ENCODE data around the gene VASP. TPM values are rescaled to one million over a fixed set of nuclear protein-coding genes. Genes with fewer than 3 reads are reported as not detected.

VASP gene
- total and polyA plus RNA-seq, 2 of the 13 experiments (the other 11 are each of a cell fraction or from before 2014, with no cell fraction given): 41.8 to 67.1 TPM

GRCh38 chr19:45503909-45504308 lies 3.4 kb upstream of the VASP start (continued):
- TF ChIP-seq BCL3 (CRISPR knock-in tag; IDR thresholded peaks at IDR 0.05) (no peak), CAMTA2 (CRISPR knock-in tag; IDR thresholded peaks at IDR 0.05; ENCODE audit: borderline replicate concordance) (no peak), ESRRA (CRISPR knock-in tag; IDR thresholded peaks at IDR 0.05; ENCODE audit: low read depth) (no peak), ZBTB7B (CRISPR knock-in tag; IDR thresholded peaks at IDR 0.05) (no peak), MIER3 (CRISPR knock-in tag; IDR thresholded peaks at IDR 0.05; ENCODE audit: borderline replicate concordance) (no peak), ATF7 (IDR thresholded peaks at IDR 0.05) (no peak), ATF7 (CRISPR knock-in tag; IDR thresholded peaks at IDR 0.05) (no peak)
- TF ChIP-seq, protein P1, sequence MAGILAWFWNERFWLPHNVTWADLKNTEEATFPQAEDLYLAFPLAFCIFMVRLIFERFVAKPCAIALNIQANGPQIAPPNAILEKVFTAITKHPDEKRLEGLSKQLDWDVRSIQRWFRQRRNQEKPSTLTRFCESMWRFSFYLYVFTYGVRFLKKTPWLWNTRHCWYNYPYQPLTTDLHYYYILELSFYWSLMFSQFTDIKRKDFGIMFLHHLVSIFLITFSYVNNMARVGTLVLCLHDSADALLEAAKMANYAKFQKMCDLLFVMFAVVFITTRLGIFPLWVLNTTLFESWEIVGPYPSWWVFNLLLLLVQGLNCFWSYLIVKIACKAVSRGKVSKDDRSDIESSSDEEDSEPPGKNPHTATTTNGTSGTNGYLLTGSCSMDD (CRISPR knock-in tag; IDR thresholded peaks at IDR 0.05): no peak
- TF ChIP-seq, protein P2, sequence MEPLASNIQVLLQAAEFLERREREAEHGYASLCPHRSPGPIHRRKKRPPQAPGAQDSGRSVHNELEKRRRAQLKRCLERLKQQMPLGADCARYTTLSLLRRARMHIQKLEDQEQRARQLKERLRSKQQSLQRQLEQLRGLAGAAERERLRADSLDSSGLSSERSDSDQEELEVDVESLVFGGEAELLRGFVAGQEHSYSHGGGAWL (CRISPR knock-in tag; IDR thresholded peaks at IDR 0.05): no peak

DNA sequence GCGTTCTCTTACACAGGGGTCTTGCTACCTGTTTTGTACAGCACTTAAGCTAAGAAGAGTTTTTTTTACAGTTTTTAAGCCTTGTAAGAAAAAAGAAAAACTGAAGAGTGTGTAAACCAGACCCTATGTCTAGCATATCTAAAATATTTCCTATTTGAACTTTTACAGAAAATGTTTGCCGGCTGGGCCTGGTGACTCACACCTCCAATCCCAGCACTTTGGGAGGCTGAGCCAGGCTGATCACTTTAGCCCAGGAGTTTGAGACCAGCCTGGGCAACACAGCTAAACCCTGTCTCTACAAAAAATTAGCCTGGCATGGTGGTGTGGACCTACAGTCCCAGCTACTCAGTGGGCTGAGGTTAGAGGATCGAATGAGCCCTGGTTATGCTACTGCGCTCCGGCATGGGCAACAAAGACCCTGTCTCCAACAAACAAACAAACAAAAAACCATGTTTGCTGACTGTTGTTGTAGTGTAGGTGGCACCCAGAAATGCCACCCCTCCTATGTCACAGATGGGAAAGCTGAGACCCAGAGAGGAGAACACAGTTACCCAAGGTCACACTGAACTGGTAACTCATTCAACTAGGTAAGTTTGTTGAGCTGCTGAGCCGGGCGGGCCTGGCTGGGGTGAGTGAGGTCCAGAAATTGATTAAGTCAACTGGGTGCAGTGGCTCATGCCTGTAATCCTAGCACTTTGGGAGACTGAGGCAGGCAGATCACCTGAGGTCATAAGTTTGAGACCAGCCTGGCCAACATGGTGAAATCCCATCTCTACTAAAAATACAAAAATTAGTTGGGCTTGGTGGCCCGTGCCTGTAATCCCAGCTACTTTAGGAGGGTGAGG lies 1.9 kb upstream of the VASP start:
- H4K20me1 ChIP-seq (ENCODE audit: insufficient read depth, low read length): 0 out of 2 replicates have a peak, but pooled peaks cover 3% of the 10 kb centered on the region
- no peaks in the 10 kb centered on the region; a peak in 1 of 5 replicates for H3K27me3 ChIP-seq (ENCODE audit: control insufficient read depth in 1 of 2, insufficient read depth in 2 of 2, low read length in 2 of 2)
- ATAC-seq (no peak), FAIRE-seq (no peak), DNase-seq (ENCODE audit: low spot score) (no peak)
- POLR2A ChIA-PET: interaction anchor here (0.9 to 1.9 kb wide), 4 partner anchors 9 to 212 kb away, joined by 3 to 8 read pairs (median 6); no protein-coding TSS in a partner anchor
- peak overlapping the region; percentile 94; the same call in 1 of the 2 replicates for H3K9ac ChIP-seq (ENCODE audit: insufficient read depth, low read depth, low read length)
- peak overlapping the region; percentile 92 to 100 (median 96); a peak in 5 of 6 replicates for H3K4me3 ChIP-seq (replicated peaks in 1 of 3; ENCODE audit: insufficient read depth in 1 of 3, low read depth in 2 of 3, low read length in 3 of 3)
- peak overlapping the region; percentile 93 for H3K4me2 ChIP-seq (ENCODE audit: low read depth, low read length)
- 9% methylated on average over 8 of the region's 8 CpGs for WGBS (ENCODE audit: low lambda C conversion rate)
- peaks cover 26% of the 10 kb centered on the region for H3K79me2 ChIP-seq (ENCODE audit: insufficient read depth, low read length)
- H3K36me3 ChIP-seq (replicated peaks in 1 of 2; ENCODE audit: control insufficient read depth in 1 of 2, insufficient read depth in 2 of 2, low read length in 2 of 2): no peaks in the 10 kb centered on the region
- H3K9me3 ChIP-seq (ENCODE audit: low read length): no peaks in the 10 kb centered on the region
- intact Hi-C loops (cut with micrococcal nuclease; ENCODE audit: unreplicated experiment) (no loop called here), in situ Hi-C loops (cut with HindIII; ENCODE audit: extremely low pct_ligation_motif_present, low pct_unique_long_range_greater_than_20kb) (no loop called here)
- BruUV-seq (replicated peaks): no TSS peak
- peak overlapping the region; percentile 77 for H3K27ac ChIP-seq (ENCODE audit: extremely low read length, insufficient read depth, low read length)
- no peak overlapping the region for H2AFZ ChIP-seq (ENCODE audit: low read length)
- H3K4me1 ChIP-seq (ENCODE audit: insufficient read depth, low read length): peaks cover 35% of the 10 kb centered on the region
- CTCF ChIA-PET (ENCODE audit: low intra/inter-chr PET ratio, low total read pairs): interaction anchor here (1.8 kb wide), 1 partner anchor 12 kb away, joined by 4 read pairs; no protein-coding TSS in a partner anchor
- TF ChIP-seq, protein P3, sequence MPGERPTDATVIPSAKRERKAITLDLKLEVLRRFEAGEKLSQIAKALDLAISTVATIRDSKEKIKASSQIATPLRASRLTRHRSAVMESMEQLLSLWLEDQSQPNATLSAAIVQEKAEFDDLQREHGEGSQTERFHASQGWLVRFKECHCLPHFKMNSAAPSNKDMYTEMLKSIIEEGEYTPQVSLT (CRISPR knock-in tag; IDR thresholded peaks at IDR 0.05; ENCODE audit: borderline replicate concordance, low read depth): no peak
- TF ChIP-seq FLYWCH1 (CRISPR knock-in tag; IDR thresholded peaks at IDR 0.05) (no peak), ZBTB49 (CRISPR knock-in tag; IDR thresholded peaks at IDR 0.05; ENCODE audit: borderline replicate concordance) (no peak), PBX2 (CRISPR knock-in tag; IDR thresholded peaks at IDR 0.05) (no peak), GATAD2A (CRISPR knock-in tag; IDR thresholded peaks at IDR 0.05) (0 out of 2 replicates have a peak, but pooled peaks have one; percentile 7), LCORL (IDR thresholded peaks at IDR 0.05) (no peak), LCORL (CRISPR knock-in tag; IDR thresholded peaks at IDR 0.05) (no peak)
